GM23248 (cell line): ENCODE data around the gene YBX3.

ENCODE experiments used
- EZH2 ChIP-seq: fragments of 200-600 bp; sonication (generic); IDR thresholded peaks from 2 replicates; pipeline ENCODE4 v1.6.1; 2018; ENCODE audit warnings: antibody characterized with exemption, mild to moderate bottlenecking; ENCODE audit not compliant: insufficient read depth, poor library complexity, severe bottlenecking
- EZH2phosphoT487 ChIP-seq: fragments of 200-600 bp; sonication (generic); IDR thresholded peaks from 2 replicates; pipeline ENCODE4 v1.6.1; 2018; ENCODE audit warnings: antibody characterized with exemption, moderate library complexity, mild to moderate bottlenecking, low read depth; ENCODE audit not compliant: insufficient read depth

GRCh38 chr12:10688042-10688441, 35.1 kb downstream of the YBX3 start:
- TF ChIP-seq EZH2phosphoT487: no peak
- no peak for TF ChIP-seq EZH2
